ENCODE measurements around the gene PFKFB3. TPM values are rescaled to one million over a fixed set of nuclear protein-coding genes. Genes with fewer than 3 reads are reported as not detected.
"Not testable (repeated sequence)": the region's sequence is repeated elsewhere in the genome, so short reads cannot be mapped to it uniquely, and the experiment has no call there.

PFKFB3 gene
- polyA plus RNA-seq, 2 donors = 26.2 to 42.7 TPM

DNA sequence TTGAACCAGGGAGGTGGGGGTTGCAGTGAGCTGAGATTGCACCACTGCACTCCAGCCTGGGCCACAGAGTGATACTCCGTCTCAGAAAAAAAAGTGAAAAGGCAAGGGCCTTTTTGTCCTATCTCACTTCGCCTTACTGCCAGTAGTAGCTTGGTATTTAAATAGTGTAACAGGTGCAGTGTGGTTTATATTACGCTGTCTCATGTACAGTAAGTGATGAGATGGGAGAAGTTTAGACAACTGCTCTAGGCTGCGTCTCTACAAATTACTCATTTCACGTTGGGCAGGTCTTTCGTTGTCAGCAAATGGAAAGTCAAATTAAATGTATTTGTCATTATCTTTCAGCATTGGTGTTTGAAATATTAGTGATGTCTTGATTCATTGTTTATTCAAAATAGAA, 15.5 kb upstream of the PFKFB3 start:
- H3K4me1 ChIP-seq (ENCODE audit: control insufficient read depth in 2 of 2, insufficient read depth in 2 of 2, low read length in 1 of 2) = peaks cover 0 to 8% of the 10 kb centered on the region in 2 donors
- no peaks in the 10 kb centered on the region for H3K9me3 ChIP-seq (ENCODE audit: control insufficient read depth in 2 of 2, insufficient read depth in 1 of 2, low read depth in 1 of 2, low read length in 1 of 2)
- no peak overlapping the region for H3K4me3 ChIP-seq (ENCODE audit: low read depth in 1 of 2, low read length in 2 of 2)
- no peaks in the 10 kb centered on the region for H3K36me3 ChIP-seq (ENCODE audit: control insufficient read depth in 2 of 2, insufficient read depth in 2 of 2, low read length in 1 of 2)
- 87 to 89% methylated on average over 6 of the region's 6 CpGs for WGBS, 2 donors
- no peak overlapping the region for H3K27ac ChIP-seq (ENCODE audit: low read depth in 2 of 2, low read length in 1 of 2)
- H3K27me3 ChIP-seq (ENCODE audit: control insufficient read depth in 1 of 2, insufficient read depth in 2 of 2, low read length in 2 of 2) = no peaks in the 10 kb centered on the region

DNA sequence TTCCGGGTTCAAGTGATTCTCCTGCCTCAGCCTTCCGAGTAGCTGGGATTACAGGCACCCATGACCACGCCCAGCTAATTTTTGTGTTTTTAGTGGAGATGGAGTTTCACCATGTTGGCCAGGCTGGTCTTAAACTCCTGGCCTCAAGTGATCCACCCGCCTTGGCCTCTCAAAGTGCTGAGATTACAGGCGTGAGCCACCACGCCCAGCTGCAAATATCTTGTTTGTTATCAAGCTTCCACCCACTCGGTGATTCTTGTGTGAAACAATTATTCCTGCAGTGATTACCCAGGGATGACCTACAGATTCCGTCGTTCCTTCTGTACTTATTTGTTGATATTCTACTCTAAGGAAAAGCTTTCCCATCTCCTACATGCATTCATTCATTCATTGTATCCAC, 12.7 kb upstream of the PFKFB3 start:
- not testable (repeated sequence) for H3K9me3 ChIP-seq (ENCODE audit: control insufficient read depth in 2 of 2, insufficient read depth in 1 of 2, low read depth in 1 of 2, low read length in 1 of 2); H3K27ac ChIP-seq (ENCODE audit: low read depth in 2 of 2, low read length in 1 of 2); H3K4me1 ChIP-seq (ENCODE audit: control insufficient read depth in 2 of 2, insufficient read depth in 2 of 2, low read length in 1 of 2); H3K27me3 ChIP-seq (ENCODE audit: control insufficient read depth in 1 of 2, insufficient read depth in 2 of 2, low read length in 2 of 2); H3K4me3 ChIP-seq (ENCODE audit: low read depth in 1 of 2, low read length in 2 of 2); H3K36me3 ChIP-seq (ENCODE audit: control insufficient read depth in 2 of 2, insufficient read depth in 2 of 2, low read length in 1 of 2)
- WGBS, 2 donors = 88 to 94% methylated on average over 9 of the region's 9 CpGs

DNA sequence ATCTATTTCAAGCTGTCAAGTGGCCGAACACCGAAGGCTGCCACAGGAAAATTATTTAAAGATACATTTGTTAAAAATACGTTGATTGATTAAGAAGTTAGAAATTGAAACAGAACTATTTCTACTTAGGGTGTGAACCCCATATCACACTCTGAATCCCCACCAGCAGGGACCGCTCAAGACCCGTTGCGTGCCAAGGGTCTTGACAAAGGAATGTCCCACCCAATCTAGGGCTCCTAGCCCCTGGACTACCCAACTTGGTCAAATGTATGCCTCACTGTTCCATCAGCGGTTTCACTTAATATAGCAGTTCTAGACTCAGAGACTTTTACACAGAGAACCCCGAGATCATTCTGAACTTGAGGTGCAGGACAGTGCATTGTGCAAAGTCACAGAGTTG, 11.6 kb upstream of the PFKFB3 start:
- H3K9me3 ChIP-seq (ENCODE audit: control insufficient read depth in 2 of 2, insufficient read depth in 1 of 2, low read depth in 1 of 2, low read length in 1 of 2) = no peaks in the 10 kb centered on the region
- 72 to 73% methylated on average over 8 of the region's 8 CpGs for WGBS, 2 donors
- H3K36me3 ChIP-seq (ENCODE audit: control insufficient read depth in 2 of 2, insufficient read depth in 2 of 2, low read length in 1 of 2) = no peaks in the 10 kb centered on the region
- no peak overlapping the region for H3K4me3 ChIP-seq (ENCODE audit: low read depth in 1 of 2, low read length in 2 of 2)
- H3K27ac ChIP-seq (ENCODE audit: low read depth in 2 of 2, low read length in 1 of 2) = peak overlapping the region; percentile 64 to 80
- H3K27me3 ChIP-seq (ENCODE audit: control insufficient read depth in 1 of 2, insufficient read depth in 2 of 2, low read length in 2 of 2) = no peaks in the 10 kb centered on the region
- peaks cover 5% of the 10 kb centered on the region in 2 donors for H3K4me1 ChIP-seq (ENCODE audit: control insufficient read depth in 2 of 2, insufficient read depth in 2 of 2, low read length in 1 of 2)

DNA sequence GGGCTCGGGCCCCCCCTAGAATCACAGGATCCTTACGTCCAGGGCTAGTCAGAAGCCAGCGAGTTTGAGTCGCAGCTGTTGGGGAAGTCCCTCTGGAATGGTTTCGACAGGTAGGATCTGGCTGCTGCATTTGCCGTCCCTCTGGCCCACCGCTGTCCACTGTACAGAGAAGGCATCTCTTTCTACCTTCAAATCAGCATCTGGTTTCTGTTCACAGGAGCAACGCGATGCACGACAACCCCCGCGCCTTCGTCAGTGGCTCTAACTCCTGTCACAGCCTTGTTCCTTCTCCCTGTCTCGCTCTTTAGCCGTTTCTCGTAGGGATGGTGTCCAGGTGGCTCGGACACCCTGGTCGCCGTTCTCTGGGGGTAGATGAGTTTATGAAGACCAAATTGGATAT, 11.2 kb upstream of the PFKFB3 start:
- H3K27ac ChIP-seq (ENCODE audit: low read depth in 2 of 2, low read length in 1 of 2) = peak overlapping the region; percentile 64 to 80
- 86 to 89% methylated on average over 19 of the region's 19 CpGs for WGBS, 2 donors
- no peak overlapping the region for H3K4me3 ChIP-seq (ENCODE audit: low read depth in 1 of 2, low read length in 2 of 2)
- H3K27me3 ChIP-seq (ENCODE audit: control insufficient read depth in 1 of 2, insufficient read depth in 2 of 2, low read length in 2 of 2) = no peaks in the 10 kb centered on the region
- H3K9me3 ChIP-seq (ENCODE audit: control insufficient read depth in 2 of 2, insufficient read depth in 1 of 2, low read depth in 1 of 2, low read length in 1 of 2) = no peaks in the 10 kb centered on the region
- H3K4me1 ChIP-seq (ENCODE audit: control insufficient read depth in 2 of 2, insufficient read depth in 2 of 2, low read length in 1 of 2) = peaks cover 5% of the 10 kb centered on the region in 2 donors
- H3K36me3 ChIP-seq (ENCODE audit: control insufficient read depth in 2 of 2, insufficient read depth in 2 of 2, low read length in 1 of 2) = no peaks in the 10 kb centered on the region

DNA sequence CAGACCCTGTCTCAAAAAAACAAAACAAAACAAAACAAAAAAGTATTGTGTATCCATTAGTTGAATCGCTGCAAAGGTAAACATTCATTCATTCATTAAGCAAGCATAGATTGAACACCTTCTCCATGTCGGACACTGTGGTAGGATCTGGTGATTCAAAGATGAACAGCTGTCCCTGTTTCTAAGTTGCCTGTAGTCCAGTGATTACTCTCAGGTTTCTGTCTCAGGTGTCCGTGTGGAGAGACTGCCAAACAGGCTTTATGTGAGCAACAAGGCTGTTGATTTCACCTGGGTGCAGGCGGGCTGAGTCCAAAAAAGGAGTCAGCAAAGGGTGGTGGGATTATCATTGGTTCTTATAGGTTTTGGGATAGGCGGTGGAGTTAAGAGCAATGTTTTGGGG, 9.4 kb upstream of the PFKFB3 start:
- H3K4me3 ChIP-seq (ENCODE audit: low read depth in 1 of 2, low read length in 2 of 2); H3K9me3 ChIP-seq (ENCODE audit: control insufficient read depth in 2 of 2, insufficient read depth in 1 of 2, low read depth in 1 of 2, low read length in 1 of 2); H3K36me3 ChIP-seq (ENCODE audit: control insufficient read depth in 2 of 2, insufficient read depth in 2 of 2, low read length in 1 of 2); H3K27me3 ChIP-seq (ENCODE audit: control insufficient read depth in 1 of 2, insufficient read depth in 2 of 2, low read length in 2 of 2); H3K4me1 ChIP-seq (ENCODE audit: control insufficient read depth in 2 of 2, insufficient read depth in 2 of 2, low read length in 1 of 2): not testable (repeated sequence)
- 90 to 91% methylated on average over 5 of the region's 5 CpGs for WGBS, 2 donors
- peak overlapping the region in 1 of 2 donors; percentile 1 for H3K27ac ChIP-seq (ENCODE audit: low read depth in 2 of 2, low read length in 1 of 2)

DNA sequence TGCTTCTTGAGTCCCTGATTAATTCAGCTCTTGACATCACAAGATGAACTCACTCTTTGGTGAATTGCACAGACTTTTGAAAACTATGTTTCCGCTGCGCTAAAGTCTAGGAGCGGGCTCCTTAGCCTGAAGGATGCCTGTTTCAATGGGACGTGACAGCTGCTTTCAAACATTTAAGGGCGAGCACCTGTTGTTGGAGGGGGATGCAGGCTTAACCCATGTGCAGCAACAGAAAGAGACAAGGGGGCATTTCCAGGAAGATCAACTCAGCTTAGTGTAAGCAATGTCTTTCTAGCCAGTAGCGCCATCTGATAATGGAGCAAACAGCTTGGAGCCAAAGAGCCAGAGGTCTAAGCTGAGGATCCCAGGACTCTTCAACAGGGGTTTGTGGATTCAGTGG, 8.4 kb upstream of the PFKFB3 start:
- Histone ChIP-seq H3K27me3 (ENCODE audit: control insufficient read depth in 1 of 2, insufficient read depth in 2 of 2, low read length in 2 of 2) (no peaks in the 10 kb centered on the region), H3K27ac (ENCODE audit: low read depth in 2 of 2, low read length in 1 of 2) (peak overlapping the region in 1 of 2 donors; percentile 52), H3K4me1 (ENCODE audit: control insufficient read depth in 2 of 2, insufficient read depth in 2 of 2, low read length in 1 of 2) (peaks cover 5% of the 10 kb centered on the region in 2 donors), H3K36me3 (ENCODE audit: control insufficient read depth in 2 of 2, insufficient read depth in 2 of 2, low read length in 1 of 2) (no peaks in the 10 kb centered on the region), H3K4me3 (ENCODE audit: low read depth in 1 of 2, low read length in 2 of 2) (no peak overlapping the region), H3K9me3 (ENCODE audit: control insufficient read depth in 2 of 2, insufficient read depth in 1 of 2, low read depth in 1 of 2, low read length in 1 of 2) (no peaks in the 10 kb centered on the region)
- 97 to 98% methylated on average over 6 of the region's 6 CpGs for WGBS, 2 donors

DNA sequence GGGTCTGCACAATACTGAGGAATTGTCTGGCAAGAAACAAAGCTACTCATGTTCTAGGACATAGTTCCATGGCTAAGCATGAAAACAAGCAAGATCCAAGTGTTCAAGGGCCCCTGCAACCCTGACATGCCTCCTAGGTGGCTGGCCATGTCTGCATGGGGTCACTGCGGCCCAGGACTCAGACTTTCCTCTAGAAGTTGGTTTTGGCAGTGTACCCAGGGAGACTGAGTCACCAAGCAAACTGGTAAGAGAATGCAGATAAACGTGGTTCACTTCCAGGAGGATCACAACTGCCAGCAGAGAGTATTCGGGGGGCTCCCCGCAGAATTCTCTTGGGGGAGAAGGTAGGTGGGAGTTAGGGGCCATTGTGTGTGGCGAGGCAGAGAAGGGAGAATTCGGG, 7.4 kb upstream of the PFKFB3 start:
- 72 to 85% methylated on average over 6 of the region's 6 CpGs for WGBS, 2 donors
- Histone ChIP-seq H3K27me3 (ENCODE audit: control insufficient read depth in 1 of 2, insufficient read depth in 2 of 2, low read length in 2 of 2) (no peaks in the 10 kb centered on the region), H3K27ac (ENCODE audit: low read depth in 2 of 2, low read length in 1 of 2) (peak overlapping the region; percentile 50 to 80)

DNA sequence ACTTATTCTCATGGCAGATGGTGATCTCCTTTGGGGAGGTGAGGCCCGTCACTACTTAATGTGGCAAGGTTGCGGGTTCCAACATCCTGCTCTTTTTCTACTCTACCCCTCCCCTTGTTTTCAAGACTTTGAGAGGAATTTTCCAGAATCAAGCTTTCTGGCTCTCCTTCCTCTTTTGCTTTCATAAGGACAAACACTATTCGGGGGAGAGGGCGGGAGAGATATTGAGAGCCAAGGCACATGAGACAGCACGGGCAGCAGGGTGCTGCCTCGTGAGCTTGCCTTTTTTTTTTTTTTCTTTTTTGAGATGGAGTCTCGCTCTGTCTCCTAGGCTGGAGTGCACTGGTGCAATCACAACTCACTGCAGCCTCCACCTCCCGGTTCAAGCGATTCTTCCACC, 6.9 kb upstream of the PFKFB3 start:
- H3K4me3 ChIP-seq (ENCODE audit: low read depth in 1 of 2, low read length in 2 of 2) = no peak overlapping the region
- H3K27me3 ChIP-seq (ENCODE audit: control insufficient read depth in 1 of 2, insufficient read depth in 2 of 2, low read length in 2 of 2) = no peaks in the 10 kb centered on the region
- no peaks in the 10 kb centered on the region for H3K9me3 ChIP-seq (ENCODE audit: control insufficient read depth in 2 of 2, insufficient read depth in 1 of 2, low read depth in 1 of 2, low read length in 1 of 2)
- peaks cover 5 to 7% of the 10 kb centered on the region in 2 donors for H3K4me1 ChIP-seq (ENCODE audit: control insufficient read depth in 2 of 2, insufficient read depth in 2 of 2, low read length in 1 of 2)
- H3K36me3 ChIP-seq (ENCODE audit: control insufficient read depth in 2 of 2, insufficient read depth in 2 of 2, low read length in 1 of 2) = no peaks in the 10 kb centered on the region
- whole genome bisulfite sequencing, 2 donors = 72 to 82% methylated on average over 9 of the region's 9 CpGs
- H3K27ac ChIP-seq (ENCODE audit: low read depth in 2 of 2, low read length in 1 of 2) = peak overlapping the region; percentile 50 to 80

More for the DNA sequence above, 7.4 kb upstream of the PFKFB3 start:
- H3K4me3 ChIP-seq (ENCODE audit: low read depth in 1 of 2, low read length in 2 of 2) = no peak overlapping the region
- peaks cover 5% of the 10 kb centered on the region in 2 donors for H3K4me1 ChIP-seq (ENCODE audit: control insufficient read depth in 2 of 2, insufficient read depth in 2 of 2, low read length in 1 of 2)
- H3K36me3 ChIP-seq (ENCODE audit: control insufficient read depth in 2 of 2, insufficient read depth in 2 of 2, low read length in 1 of 2) = no peaks in the 10 kb centered on the region
- no peaks in the 10 kb centered on the region for H3K9me3 ChIP-seq (ENCODE audit: control insufficient read depth in 2 of 2, insufficient read depth in 1 of 2, low read depth in 1 of 2, low read length in 1 of 2)

DNA sequence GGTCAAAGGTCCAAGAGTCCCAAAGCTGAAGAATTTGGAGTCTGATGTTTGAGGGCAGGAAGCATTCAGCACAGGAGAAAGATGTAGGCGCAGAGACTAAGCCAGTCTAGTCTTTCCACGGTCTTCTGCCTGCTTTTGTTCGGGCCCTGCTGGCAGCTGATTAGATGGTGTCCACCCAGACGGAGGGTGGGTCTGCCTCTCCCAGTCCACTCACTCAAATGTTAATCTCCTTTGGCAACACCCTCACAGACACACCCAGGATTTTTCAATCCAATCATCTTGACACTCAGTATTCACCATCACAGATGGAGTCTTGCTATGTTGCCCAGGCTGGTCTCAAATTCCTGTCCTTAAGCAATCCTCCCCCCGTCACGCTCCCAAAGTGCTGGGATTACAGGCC, 6.2 kb upstream of the PFKFB3 start:
- H3K9me3 ChIP-seq (ENCODE audit: control insufficient read depth in 2 of 2, insufficient read depth in 1 of 2, low read depth in 1 of 2, low read length in 1 of 2); H3K36me3 ChIP-seq (ENCODE audit: control insufficient read depth in 2 of 2, insufficient read depth in 2 of 2, low read length in 1 of 2); H3K4me1 ChIP-seq (ENCODE audit: control insufficient read depth in 2 of 2, insufficient read depth in 2 of 2, low read length in 1 of 2); H3K4me3 ChIP-seq (ENCODE audit: low read depth in 1 of 2, low read length in 2 of 2); H3K27me3 ChIP-seq (ENCODE audit: control insufficient read depth in 1 of 2, insufficient read depth in 2 of 2, low read length in 2 of 2): not testable (repeated sequence)
- WGBS, 2 donors = 67 to 78% methylated on average over 6 of the region's 6 CpGs
- peak overlapping the region; percentile 47 to 58 for H3K27ac ChIP-seq (ENCODE audit: low read depth in 2 of 2, low read length in 1 of 2)

DNA sequence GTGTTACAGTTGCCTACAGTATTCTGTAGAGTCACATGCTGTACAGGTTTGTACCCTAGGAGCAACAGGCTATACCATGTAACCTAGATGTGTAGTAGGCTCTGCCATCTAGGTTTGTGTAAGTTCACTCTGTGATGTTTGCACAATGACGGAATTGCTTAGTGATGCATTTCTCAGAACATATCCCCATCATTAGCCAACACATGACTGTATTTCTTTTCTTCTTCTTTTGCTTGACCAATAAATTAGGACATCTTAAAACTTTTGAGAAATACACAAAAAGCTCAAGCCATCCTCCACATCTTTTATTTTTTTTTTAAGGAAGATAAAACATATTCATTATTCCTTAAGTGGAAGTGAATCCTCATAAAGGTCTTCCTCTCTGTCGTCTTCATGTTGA, 5.4 kb upstream of the PFKFB3 start:
- WGBS, 2 donors = 77% methylated on average over 2 of the region's 2 CpGs
- no peaks in the 10 kb centered on the region for H3K9me3 ChIP-seq (ENCODE audit: control insufficient read depth in 2 of 2, insufficient read depth in 1 of 2, low read depth in 1 of 2, low read length in 1 of 2)
- no peak overlapping the region for H3K4me3 ChIP-seq (ENCODE audit: low read depth in 1 of 2, low read length in 2 of 2)
- H3K27me3 ChIP-seq (ENCODE audit: control insufficient read depth in 1 of 2, insufficient read depth in 2 of 2, low read length in 2 of 2) = no peaks in the 10 kb centered on the region
- H3K36me3 ChIP-seq (ENCODE audit: control insufficient read depth in 2 of 2, insufficient read depth in 2 of 2, low read length in 1 of 2) = no peaks in the 10 kb centered on the region
- H3K4me1 ChIP-seq (ENCODE audit: control insufficient read depth in 2 of 2, insufficient read depth in 2 of 2, low read length in 1 of 2) = peaks cover 7 to 9% of the 10 kb centered on the region in 2 donors
- peak overlapping the region; percentile 18 to 27 for H3K27ac ChIP-seq (ENCODE audit: low read depth in 2 of 2, low read length in 1 of 2)

Data from esophagus (tissue), 2 donors.